HG03097 (cell line): ENCODE measurements around the gene SH2D5.

Experiments used
- ATAC-seq: cut with Tn5 transposase; IDR thresholded peaks from one replicate; pipeline ENCODE4 v1.9.1; 2021; ENCODE audit not compliant: unreplicated experiment, low FRiP score

The SH2D5 gene

GRCh38 chr1:20717452-20718342 lies 14.8 kb downstream of the SH2D5 start, which contains the start of gene KIF17:
TSS of gene KIF17 (minus strand) at chr1:20718007. CDS start at chr1:20717706, 301 bp downstream.
- ATAC-seq = no peak

GRCh38 chr1:20716232-20716631 lies 16.3 kb downstream of the SH2D5 start:
- ATAC-seq = no peak

- no peak for ATAC-seq
These were observed 17.1 kb downstream of the SH2D5 start for GRCh38 chr1:20715406-20715805.

- no peak for ATAC-seq
These were observed 19.1 kb downstream of the SH2D5 start for GRCh38 chr1:20713440-20713839.

GRCh38 chr1:20712215-20712577 lies 20.3 kb downstream of the SH2D5 start:
- ATAC-seq = no peak

GRCh38 chr1:20711285-20712214 lies 21.0 kb downstream of the SH2D5 start:
- ATAC-seq = no peak

GRCh38 chr1:20710469-20711284 lies 21.8 kb downstream of the SH2D5 start:
- no peak for ATAC-seq

- ATAC-seq = no peak
These were observed 22.6 kb downstream of the SH2D5 start for GRCh38 chr1:20709868-20710267.

GRCh38 chr1:20708891-20709290 lies 23.6 kb downstream of the SH2D5 start:
- ATAC-seq = no peak

GRCh38 chr1:20708057-20708456 lies 24.4 kb downstream of the SH2D5 start:
- no peak for ATAC-seq

GRCh38 chr1:20706841-20707240 lies 25.7 kb downstream of the SH2D5 start:
- ATAC-seq = no peak

- ATAC-seq = no peak
These were observed 27.2 kb downstream of the SH2D5 start for GRCh38 chr1:20705203-20705755.

- no peak for ATAC-seq
These were observed 27.9 kb downstream of the SH2D5 start for GRCh38 chr1:20704390-20705202.

GRCh38 chr1:20703124-20703756 lies 29.3 kb downstream of the SH2D5 start:
- no peak for ATAC-seq

GRCh38 chr1:20702416-20702815 lies 30.1 kb downstream of the SH2D5 start:
- no peak for ATAC-seq

- no peak for ATAC-seq
These were observed 30.7 kb downstream of the SH2D5 start for GRCh38 chr1:20701847-20702246.

- ATAC-seq = no peak
These were observed 31.1 kb downstream of the SH2D5 start for GRCh38 chr1:20701446-20701845.

GRCh38 chr1:20700636-20701215 lies 31.8 kb downstream of the SH2D5 start:
- ATAC-seq = no peak

- no peak for ATAC-seq
These were observed 32.9 kb downstream of the SH2D5 start for GRCh38 chr1:20699558-20699957.
